Nephron progenitor cell (in vitro differentiated cells): Measurements from ENCODE around the gene SAP130.

ENCODE experiments used
- DNase-seq: peaks from one replicate; pipeline ENCODE4 v3.0.0; 2021
- H3K27ac Mint-ChIP-seq: 2 replicates; pipeline ENCODE4 v1.8.0; 2021; ENCODE audit warnings: mild to moderate bottlenecking, moderate library complexity, mixed read lengths
- H3K27me3 Mint-ChIP-seq: 2 replicates; pipeline ENCODE4 v1.8.0; 2021; ENCODE audit warnings: mild to moderate bottlenecking, low read depth, mixed read lengths; ENCODE audit not compliant: poor library complexity
- H3K36me3 Mint-ChIP-seq: 2 replicates; pipeline ENCODE4 v1.8.0; 2021; ENCODE audit warnings: low read depth, mixed read lengths
- H3K4me1 Mint-ChIP-seq: 2 replicates; pipeline ENCODE4 v1.8.0; 2021; ENCODE audit warnings: mixed read lengths
- H3K4me3 Mint-ChIP-seq: 2 replicates; pipeline ENCODE4 v1.8.0; 2021; ENCODE audit warnings: mild to moderate bottlenecking, moderate library complexity, mixed read lengths
- H3K9me3 Mint-ChIP-seq: 2 replicates; pipeline ENCODE4 v1.8.0; 2021; ENCODE audit warnings: mild to moderate bottlenecking, moderate library complexity, mixed read lengths
- TF ChIP-seq, protein P1 (sequence below): fragments of 200-600 bp; sonication (generic); IDR thresholded peaks from 2 replicates; pipeline ENCODE4 v1.5.0; 2021; ENCODE audit warnings: antibody characterized with exemption

Gene SAP130

DNA sequence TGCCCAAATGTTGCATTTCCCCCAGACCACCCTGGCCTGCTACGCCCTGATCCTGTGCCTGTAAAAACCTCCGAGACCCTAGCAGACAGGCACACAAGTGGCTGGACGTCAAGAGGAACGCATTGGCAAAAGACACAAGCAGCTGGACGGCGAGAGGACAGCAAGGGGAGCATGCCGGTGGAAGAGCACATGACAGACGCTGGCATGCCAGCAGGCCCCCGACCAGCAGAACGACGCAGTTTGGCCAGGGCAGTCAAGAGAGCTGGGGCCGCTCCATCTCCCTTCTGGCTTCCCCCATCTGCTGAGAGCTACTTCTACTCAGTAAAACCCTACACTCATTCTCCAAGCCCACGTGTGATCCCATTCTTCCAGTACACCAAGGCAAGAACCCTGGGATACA is 42.1 kb downstream of the SAP130 start:
- no peaks in the 10 kb centered on the region for H3K9me3 Mint-ChIP-seq
- peaks cover 63% of the 10 kb centered on the region for H3K36me3 Mint-ChIP-seq
- no peak overlapping the region for H3K4me3 Mint-ChIP-seq
- TF ChIP-seq, protein P1, sequence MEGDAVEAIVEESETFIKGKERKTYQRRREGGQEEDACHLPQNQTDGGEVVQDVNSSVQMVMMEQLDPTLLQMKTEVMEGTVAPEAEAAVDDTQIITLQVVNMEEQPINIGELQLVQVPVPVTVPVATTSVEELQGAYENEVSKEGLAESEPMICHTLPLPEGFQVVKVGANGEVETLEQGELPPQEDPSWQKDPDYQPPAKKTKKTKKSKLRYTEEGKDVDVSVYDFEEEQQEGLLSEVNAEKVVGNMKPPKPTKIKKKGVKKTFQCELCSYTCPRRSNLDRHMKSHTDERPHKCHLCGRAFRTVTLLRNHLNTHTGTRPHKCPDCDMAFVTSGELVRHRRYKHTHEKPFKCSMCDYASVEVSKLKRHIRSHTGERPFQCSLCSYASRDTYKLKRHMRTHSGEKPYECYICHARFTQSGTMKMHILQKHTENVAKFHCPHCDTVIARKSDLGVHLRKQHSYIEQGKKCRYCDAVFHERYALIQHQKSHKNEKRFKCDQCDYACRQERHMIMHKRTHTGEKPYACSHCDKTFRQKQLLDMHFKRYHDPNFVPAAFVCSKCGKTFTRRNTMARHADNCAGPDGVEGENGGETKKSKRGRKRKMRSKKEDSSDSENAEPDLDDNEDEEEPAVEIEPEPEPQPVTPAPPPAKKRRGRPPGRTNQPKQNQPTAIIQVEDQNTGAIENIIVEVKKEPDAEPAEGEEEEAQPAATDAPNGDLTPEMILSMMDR: no peak
- H3K4me1 Mint-ChIP-seq: no peaks in the 10 kb centered on the region
- no peaks in the 10 kb centered on the region for H3K27me3 Mint-ChIP-seq
- H3K27ac Mint-ChIP-seq: no peak overlapping the region
- DNase-seq: no peak

DNA sequence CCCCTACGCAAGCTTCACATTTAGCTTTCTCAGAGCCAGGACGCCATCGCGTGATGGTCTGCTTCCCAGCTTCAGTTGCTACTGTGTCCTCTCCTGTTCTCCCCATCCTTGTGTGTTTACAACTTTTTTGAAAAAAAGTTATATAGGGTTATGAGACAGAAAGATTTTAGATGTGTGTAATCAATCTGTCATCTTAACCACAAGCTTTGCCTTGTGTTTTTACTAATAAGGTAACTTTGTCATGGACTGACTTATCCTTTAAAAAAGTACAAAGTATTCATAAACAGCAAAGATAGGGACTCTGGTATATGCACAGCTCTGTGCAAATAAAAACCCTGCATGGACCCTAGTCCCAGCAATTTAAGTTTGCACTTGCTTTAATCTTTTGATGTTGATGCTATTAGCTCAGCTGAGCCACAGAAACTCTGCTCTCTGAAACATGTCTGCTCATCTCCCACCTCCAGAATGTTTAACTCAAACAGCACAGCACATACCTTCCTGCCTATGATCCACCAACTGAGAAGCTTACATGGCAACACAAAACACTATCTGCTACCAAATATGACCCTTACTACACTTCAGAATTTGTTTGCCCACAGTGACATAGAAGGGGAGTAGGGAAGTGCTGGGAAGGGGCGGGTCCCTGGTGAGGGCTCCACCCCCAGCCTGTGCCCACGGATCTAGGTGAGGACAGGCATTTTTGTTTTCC is 42.7 kb downstream of the SAP130 start:
- TF ChIP-seq, protein P1: no peak
- Mint-ChIP-seq H3K4me3 (no peak overlapping the region), H3K4me1 (no peaks in the 10 kb centered on the region), H3K27ac (peak overlapping the region; percentile 15), H3K27me3 (no peaks in the 10 kb centered on the region), H3K36me3 (peaks cover 64% of the 10 kb centered on the region), H3K9me3 (no peaks in the 10 kb centered on the region)
- no peak for DNase-seq

DNA sequence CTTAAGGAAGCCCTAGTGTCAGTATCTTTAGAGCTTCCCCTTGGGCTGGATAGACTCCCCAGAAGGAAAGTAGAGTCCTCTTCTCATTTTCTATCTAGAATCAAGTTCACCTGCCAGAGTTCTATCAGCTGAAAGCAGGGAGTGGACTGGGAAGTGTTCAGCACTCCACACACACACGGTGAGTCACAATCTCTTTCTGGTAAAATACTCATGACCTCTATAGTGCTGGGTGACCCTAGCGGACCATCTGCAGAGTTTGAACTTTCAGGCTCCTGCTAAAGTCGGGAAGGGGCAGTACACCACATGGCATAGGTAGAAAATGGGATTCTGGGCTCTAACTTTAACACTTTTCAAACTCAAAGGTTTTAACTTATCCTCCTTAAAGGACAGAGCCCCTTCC is 43.3 kb downstream of the SAP130 start:
- Mint-ChIP-seq H3K36me3 (peaks cover 60% of the 10 kb centered on the region), H3K27me3 (no peaks in the 10 kb centered on the region), H3K27ac (no peak overlapping the region), H3K4me1 (no peaks in the 10 kb centered on the region), H3K4me3 (no peak overlapping the region), H3K9me3 (no peaks in the 10 kb centered on the region)
- DNase-seq: no peak
- TF ChIP-seq, protein P1: no peak

DNA sequence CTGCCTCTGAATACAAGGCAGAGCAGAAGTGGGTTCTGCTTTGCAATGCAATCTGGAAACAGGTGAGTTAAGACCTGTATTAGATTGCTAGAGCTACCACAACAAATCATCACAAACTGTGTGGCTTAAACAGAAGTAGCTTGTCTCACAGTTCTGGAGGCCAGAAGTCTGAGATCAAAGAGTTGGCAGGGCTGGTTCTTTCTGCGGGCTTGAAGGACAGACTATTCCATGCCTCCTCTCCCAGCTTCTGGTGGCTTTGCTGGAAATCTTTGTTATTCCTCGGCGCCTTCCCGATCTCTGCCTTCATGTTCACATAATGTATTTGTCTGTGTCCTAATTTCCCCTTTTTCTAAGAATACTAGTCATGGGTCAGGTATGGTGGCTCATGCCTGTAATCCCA is 58.4 kb downstream of the SAP130 start:
- Mint-ChIP-seq H3K36me3 (peaks cover 79% of the 10 kb centered on the region), H3K9me3 (no peaks in the 10 kb centered on the region), H3K4me1 (no peaks in the 10 kb centered on the region), H3K27me3 (no peaks in the 10 kb centered on the region), H3K27ac (no peak overlapping the region), H3K4me3 (no peak overlapping the region)
- TF ChIP-seq, protein P1: no peak
- DNase-seq: no peak

DNA sequence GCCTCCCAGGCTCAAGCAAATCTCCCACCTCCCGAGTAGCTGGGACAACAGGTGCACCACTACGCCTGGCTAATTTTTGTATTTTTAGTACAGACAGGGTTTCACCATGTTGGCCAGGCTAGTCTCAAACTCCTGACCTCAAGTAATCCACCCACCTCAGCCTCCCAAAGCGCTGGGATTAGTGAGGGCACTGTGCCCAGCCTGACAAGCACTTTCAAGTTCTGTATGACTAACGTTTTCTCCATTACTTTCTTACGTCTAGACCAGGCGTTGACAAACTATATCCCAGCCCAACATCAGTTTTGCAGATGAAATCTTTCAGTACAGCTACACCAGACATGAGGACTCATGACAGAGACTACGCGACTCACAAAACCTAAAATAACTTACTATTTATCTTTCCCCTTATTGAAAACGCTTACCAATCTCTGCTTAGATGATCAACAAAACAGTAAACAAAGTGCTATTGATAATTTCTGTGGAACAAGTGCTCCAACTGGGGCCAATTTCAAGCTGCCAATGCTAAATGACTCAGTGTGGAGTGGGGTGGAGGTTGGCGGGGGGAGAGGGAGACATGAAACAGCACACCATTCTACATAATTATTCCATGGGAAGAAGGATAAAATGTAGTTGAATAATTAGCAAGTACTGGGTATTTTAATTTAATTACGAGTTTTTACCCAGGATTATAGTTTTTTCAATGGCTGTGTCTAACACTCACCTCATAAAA is 59.1 kb downstream of the SAP130 start:
- TF ChIP-seq, protein P1: no peak
- no peaks in the 10 kb centered on the region for H3K27me3 Mint-ChIP-seq
- H3K4me3 Mint-ChIP-seq: no peak overlapping the region
- no peaks in the 10 kb centered on the region for H3K4me1 Mint-ChIP-seq
- peaks cover 3% of the 10 kb centered on the region for H3K9me3 Mint-ChIP-seq
- H3K36me3 Mint-ChIP-seq: peaks cover 79% of the 10 kb centered on the region
- DNase-seq: no peak
- peak overlapping the region; percentile 85 for H3K27ac Mint-ChIP-seq

DNA sequence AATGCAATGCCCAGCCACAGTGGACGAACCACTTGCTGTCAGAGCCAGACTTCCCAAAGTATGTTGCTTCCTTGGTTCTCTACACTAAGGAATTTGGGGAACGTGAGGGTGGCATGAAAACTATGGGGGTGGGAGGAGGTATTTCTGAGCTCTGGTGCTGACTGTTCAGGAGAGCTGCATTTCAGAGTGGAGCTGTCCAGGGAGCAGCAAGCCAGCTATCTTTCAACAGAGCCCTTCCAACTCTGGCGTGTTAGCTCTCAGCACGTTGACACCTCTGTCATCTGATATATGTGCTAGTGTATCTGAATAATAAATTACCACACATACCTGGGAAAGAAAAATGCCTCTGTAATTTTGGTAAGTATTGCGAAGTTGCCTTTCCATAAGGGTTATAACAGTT is 66.1 kb downstream of the SAP130 start:
- peaks cover 73% of the 10 kb centered on the region for H3K36me3 Mint-ChIP-seq
- no peak overlapping the region for H3K4me3 Mint-ChIP-seq
- DNase-seq: no peak
- peaks cover 11% of the 10 kb centered on the region for H3K9me3 Mint-ChIP-seq
- TF ChIP-seq, protein P1: no peak
- no peak overlapping the region for H3K27ac Mint-ChIP-seq
- H3K27me3 Mint-ChIP-seq: no peaks in the 10 kb centered on the region
- no peaks in the 10 kb centered on the region for H3K4me1 Mint-ChIP-seq
